WERI-Rb-1 (cell line): ENCODE results near the gene APP.

ENCODE experiments used
- DNase-seq: peaks from one replicate; pipeline ENCODE4 v3.0.0-alpha.2; 2020
- H3K27ac ChIP-seq: fragments of 250-450 bp; sonication (Bioruptor Pico); 2 replicates; pipeline ENCODE4 v1.5.1; 2020; ENCODE audit warnings: mild to moderate bottlenecking, moderate library complexity
- H3K27me3 ChIP-seq: fragments of 250-450 bp; sonication (Bioruptor Pico); 2 replicates; pipeline ENCODE4 v1.5.1; 2021; ENCODE audit warnings: mild to moderate bottlenecking, low read depth, moderate library complexity; ENCODE audit not compliant: insufficient read depth, severe bottlenecking
- H3K36me3 ChIP-seq: fragments of 250-450 bp; sonication (Bioruptor Pico); 2 replicates; pipeline ENCODE4 v1.5.1; 2020; ENCODE audit warnings: mild to moderate bottlenecking, moderate library complexity
- H3K4me3 ChIP-seq: 2 replicates; pipeline ENCODE4 v1.5.1; 2011; ENCODE audit warnings: low read depth, mild to moderate bottlenecking, control low read depth, low read length
- H3K9me3 ChIP-seq: fragments of 250-450 bp; sonication (Bioruptor Pico); 2 replicates; pipeline ENCODE4 v1.5.1; 2021; ENCODE audit warnings: mild to moderate bottlenecking, moderate library complexity; ENCODE audit not compliant: severe bottlenecking
- CTCF ChIP-seq: IDR thresholded peaks from 2 replicates; pipeline ENCODE4 v1.5.1; 2011; ENCODE audit warnings: low read depth, mild to moderate bottlenecking, control low read depth, inconsistent platforms, low read length

The APP gene

DNA sequence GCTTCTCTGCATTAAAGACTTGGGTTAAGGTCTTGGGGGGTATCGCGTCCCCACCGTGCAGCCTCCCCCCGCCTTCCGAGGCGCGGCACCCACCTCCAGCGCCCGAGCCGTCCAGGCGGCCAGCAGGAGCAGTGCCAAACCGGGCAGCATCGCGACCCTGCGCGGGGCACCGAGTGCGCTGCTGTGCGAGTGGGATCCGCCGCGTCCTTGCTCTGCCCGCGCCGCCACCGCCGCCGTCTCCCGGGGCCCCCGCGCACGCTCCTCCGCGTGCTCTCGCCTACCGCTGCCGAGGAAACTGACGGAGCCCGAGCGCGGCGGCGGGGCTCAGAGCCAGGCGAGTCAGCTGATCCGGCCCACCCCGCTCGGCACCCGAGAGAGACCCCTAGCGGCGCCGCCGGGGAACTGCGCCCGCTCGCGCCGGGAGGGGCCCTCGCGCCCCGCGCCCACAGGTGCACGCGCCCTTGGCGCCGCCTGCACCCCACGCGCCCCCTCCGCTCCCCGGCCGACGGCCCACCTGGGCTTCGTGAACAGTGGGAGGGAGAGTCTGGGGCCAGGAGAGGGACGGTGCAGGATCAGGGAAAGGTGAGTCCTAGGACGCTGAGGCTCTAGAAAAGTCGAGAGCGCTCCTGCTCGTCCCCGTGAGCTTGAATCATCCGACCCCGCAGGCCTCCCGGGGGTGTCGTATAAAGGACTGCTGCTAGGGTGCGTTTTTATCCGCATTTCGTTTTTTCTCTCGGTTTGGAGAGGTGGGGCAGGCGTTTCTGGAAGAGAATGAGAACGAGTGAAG is at the start of gene APP:
APP (minus strand) TSS at position 300 of the 787 bp plus-strand sequence; CDS start at position 150, 150 bp downstream.
- peak; percentile 87 for DNase-seq
- peaks cover 24% of the 10 kb centered on the region for H3K36me3 ChIP-seq
- no peaks in the 10 kb centered on the region for H3K27me3 ChIP-seq
- H3K27ac ChIP-seq = peak within 1 kb of the TSS; percentile 96
- peak within 1 kb of the TSS; percentile 82 for H3K4me3 ChIP-seq
- peak; percentile 85 for TF ChIP-seq CTCF
- H3K9me3 ChIP-seq = no peaks in the 10 kb centered on the region

GRCh38 chr21:26212220-26212619 is 41.6 kb upstream of the APP start:
- Histone ChIP-seq H3K9me3 (no peaks in the 10 kb centered on the region), H3K27me3 (no peaks in the 10 kb centered on the region), H3K4me3 (no peak overlapping the region), H3K27ac (no peak overlapping the region), H3K36me3 (no peaks in the 10 kb centered on the region)
- no peak for DNase-seq
- no peak for TF ChIP-seq CTCF

DNA sequence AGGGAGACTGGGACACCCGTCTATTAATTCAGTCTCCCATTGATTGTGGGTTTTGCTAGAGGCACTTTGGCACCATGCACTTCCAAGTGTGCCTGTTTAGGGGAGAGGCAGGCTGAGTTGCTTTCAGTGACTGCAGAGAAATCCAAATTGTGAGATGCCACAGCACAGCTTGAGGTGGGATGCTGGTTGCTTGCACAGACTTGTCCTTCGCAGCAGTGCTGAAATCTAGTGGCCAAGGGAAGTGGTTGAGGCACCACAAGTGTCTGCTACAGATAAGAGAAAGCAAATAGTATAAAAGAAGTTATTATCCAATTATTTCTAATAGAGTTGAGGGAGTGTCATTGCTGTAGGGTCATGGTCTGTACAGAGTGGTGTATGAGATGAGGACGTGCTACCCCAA is 40.0 kb upstream of the APP start:
- no peak for DNase-seq
- H3K36me3 ChIP-seq = no peaks in the 10 kb centered on the region
- no peak for TF ChIP-seq CTCF
- no peaks in the 10 kb centered on the region for H3K9me3 ChIP-seq
- no peak overlapping the region for H3K27ac ChIP-seq
- no peaks in the 10 kb centered on the region for H3K27me3 ChIP-seq
- H3K4me3 ChIP-seq = no peak overlapping the region

- no peaks in the 10 kb centered on the region for H3K9me3 ChIP-seq
- TF ChIP-seq CTCF = no peak
- no peak overlapping the region for H3K4me3 ChIP-seq
- DNase-seq = no peak
- H3K27me3 ChIP-seq = no peaks in the 10 kb centered on the region
- no peak overlapping the region for H3K27ac ChIP-seq
- H3K36me3 ChIP-seq = no peaks in the 10 kb centered on the region
These were observed 36.5 kb upstream of the APP start for GRCh38 chr21:26207021-26207420.

- DNase-seq = no peak
- Histone ChIP-seq H3K36me3 (no peaks in the 10 kb centered on the region), H3K9me3 (peaks cover 4% of the 10 kb centered on the region), H3K4me3 (no peak overlapping the region), H3K27ac (no peak overlapping the region), H3K27me3 (no peaks in the 10 kb centered on the region)
- no peak for TF ChIP-seq CTCF
These were observed 28.9 kb upstream of the APP start for GRCh38 chr21:26199456-26199855.

- H3K27me3 ChIP-seq = no peaks in the 10 kb centered on the region
- H3K9me3 ChIP-seq = peaks cover 4% of the 10 kb centered on the region
- H3K4me3 ChIP-seq = no peak overlapping the region
- no peak for TF ChIP-seq CTCF
- H3K27ac ChIP-seq = no peak overlapping the region
- no peaks in the 10 kb centered on the region for H3K36me3 ChIP-seq
- DNase-seq = no peak
These were observed 25.1 kb upstream of the APP start for GRCh38 chr21:26195708-26196107.
